Measurements from ENCODE around the gene ZNF598.
A peak's percentile ranks its signal among the peaks of the same experiment; 100 is the strongest.

ZNF598 gene

DNA sequence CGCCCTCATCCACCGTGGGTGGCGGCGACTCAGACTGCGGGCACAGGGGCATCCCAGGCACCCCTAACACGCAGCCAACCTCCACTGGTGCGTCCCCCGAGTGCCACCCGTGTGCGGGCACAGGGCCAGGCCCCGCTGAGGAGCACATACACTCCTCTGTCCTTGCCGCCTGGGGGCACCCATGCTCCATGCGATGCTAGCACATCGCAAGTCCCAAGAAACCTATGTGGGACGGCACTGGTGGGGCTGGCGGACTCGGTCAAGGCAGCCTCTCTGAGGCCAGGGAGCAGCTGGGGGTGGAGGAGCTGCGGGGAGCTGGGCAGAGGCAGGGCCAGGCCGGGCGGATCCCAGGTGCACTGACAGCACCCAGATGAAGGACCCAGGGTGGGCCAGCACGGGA, 4.0 kb downstream of the ZNF598 start:
- DNase-seq, result no peak

DNA sequence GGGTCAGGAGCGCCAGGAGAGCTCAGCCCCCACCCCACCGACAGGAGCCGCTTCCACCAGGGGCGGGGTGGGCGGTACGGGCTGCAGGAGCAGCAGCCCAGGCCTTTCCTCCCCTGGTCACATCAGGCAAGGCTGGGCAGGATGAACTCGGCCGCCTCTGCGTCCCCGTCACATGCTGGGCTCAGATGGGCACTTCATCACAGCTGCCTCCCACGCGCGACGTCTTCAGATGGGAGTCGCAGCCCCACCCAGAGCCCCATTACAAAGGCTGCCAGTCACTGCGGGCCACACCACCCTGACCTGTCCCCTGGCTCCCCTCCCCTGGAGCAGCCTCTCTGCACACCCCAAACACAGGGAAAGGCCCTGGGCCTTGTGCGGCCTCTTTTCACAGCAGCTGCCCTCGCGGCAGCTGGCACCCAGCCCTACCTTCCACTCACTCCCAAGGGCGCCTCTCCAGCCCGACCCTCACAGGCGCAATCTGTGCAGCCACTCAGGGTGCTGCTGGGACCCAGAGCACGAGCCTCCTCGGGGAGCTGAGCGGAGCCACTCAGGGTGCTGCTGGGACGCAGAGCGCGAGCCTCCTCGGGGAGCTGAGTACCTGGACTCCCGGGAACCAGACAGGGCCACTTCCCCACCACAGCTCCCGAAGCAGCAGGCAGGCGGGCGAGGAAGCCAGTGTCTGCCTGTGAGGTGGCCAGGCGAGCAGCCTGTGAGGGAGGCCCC, 4.7 kb downstream of the ZNF598 start:
- DNase-seq, result no peak

GRCh38 chr16:2003827-2004641, 5.6 kb downstream of the ZNF598 start:
- DNase-seq, result peak; percentile 92 to 93

DNA sequence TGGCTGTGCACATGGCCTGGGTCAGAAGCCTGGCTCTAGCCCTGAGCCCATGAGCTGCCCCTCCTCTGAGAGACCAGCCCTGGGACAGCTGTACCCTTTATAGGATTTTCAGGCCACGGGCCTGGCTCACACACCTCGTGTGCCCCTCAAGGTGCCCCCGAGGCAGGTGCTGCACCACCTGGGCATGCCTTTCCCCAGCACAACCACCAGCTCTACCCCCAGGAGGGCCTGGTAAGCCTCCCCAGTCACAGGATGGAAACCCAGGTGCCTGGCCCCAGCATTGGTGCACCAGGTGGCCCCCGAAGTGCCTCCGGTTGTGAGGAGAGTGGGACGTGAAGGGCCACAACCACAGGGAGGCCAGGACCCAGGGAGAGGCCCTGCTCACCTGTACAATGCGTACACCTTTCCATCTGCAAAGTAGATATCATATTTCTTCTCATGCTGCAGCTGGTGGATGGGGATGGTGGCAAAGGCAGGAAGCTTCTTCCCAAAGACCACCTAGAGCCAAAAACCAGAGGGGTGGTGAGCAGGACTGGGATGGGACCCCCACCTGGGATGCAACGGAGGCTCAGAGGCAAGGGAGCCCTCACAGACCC, 6.3 kb downstream of the ZNF598 start:
- DNase-seq, result no peak

DNA sequence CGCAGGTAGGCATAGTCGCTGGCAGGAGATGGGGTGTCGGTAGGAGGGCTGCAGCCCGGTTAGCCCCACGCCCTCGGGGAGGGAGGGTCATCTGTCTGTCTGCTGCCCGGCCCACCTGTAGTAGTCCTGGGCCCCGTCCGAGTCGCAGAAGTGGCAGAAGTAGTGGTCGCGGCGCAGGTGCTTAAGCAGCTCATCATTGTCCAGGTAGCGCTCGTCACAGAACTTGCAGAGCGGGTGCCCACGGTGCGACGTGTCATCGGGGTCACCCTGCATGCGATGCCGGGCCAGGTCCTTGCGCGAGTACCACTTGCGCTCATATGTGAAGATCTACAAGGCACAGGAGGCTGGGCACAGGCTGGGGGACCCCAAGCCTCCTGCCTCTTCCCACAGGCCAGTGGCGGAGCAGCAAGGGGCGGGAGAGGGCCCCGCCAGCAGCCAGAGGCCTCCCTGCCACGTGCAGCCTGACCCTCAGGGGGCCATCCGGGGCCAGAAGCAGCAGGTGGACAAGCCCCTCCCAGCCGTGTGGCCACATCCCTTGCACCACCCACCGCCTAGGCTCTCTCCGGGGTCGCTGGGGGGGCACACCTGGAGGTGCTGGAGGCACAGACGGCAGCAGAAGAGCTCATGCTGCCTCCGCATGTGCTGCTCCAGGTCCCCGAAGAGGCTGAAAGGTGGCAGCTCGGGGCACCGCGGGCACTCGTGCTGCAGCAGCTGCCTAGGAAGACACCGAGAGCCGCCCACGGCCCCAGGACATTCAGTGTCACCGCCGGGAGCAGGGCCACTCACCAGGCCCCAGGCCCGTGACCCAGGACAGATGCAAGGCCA, 7.0 kb downstream of the ZNF598 start:
- no peak for DNase-seq

DNA sequence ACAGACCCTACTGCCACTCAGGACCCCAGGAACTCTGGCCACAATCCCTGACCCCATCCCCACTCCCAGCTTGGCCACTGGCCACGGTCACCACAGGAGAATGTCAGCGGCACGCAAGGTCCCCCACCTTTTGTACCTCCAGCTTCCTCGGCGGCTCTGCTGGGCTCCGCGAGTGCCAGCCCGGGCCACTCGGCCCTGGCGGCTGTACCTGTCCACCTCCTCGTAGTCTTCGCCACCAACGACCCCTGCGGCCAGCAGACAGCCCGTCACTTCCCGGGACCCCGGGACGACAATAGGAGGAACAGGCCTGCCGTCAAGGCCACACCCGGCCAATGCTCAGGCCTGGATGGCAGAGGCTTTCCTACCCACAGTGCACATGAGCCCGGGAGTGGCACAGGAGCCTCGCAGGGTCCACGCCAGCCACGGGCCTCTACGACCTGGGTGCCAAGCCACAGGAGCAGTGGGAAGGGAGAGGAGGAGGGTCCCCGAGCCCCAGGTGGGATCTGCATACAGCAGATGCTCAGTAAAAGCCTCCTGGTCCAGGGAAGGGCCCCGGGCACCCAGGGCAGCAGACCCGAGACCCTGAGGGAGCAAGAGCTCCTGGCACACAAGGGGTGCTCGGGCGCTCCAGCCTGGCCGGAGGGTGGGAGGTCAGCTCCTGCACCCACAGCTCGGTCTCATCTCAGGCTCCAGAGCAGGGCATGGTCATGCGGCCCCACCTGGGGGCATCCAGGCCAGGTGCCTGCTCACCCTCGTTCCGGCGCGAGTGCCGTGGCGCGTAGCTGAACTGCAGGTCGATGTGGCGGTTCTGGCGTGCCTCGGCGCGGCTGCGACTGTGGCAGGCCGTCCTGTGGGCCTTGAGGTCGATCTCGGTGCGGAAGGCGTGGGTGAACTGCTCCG, 7.9 kb downstream of the ZNF598 start:
- no peak for DNase-seq

- DNase-seq, result no peak
These were observed 8.6 kb downstream of the ZNF598 start for GRCh38 chr16:2001035-2001434.

DNA sequence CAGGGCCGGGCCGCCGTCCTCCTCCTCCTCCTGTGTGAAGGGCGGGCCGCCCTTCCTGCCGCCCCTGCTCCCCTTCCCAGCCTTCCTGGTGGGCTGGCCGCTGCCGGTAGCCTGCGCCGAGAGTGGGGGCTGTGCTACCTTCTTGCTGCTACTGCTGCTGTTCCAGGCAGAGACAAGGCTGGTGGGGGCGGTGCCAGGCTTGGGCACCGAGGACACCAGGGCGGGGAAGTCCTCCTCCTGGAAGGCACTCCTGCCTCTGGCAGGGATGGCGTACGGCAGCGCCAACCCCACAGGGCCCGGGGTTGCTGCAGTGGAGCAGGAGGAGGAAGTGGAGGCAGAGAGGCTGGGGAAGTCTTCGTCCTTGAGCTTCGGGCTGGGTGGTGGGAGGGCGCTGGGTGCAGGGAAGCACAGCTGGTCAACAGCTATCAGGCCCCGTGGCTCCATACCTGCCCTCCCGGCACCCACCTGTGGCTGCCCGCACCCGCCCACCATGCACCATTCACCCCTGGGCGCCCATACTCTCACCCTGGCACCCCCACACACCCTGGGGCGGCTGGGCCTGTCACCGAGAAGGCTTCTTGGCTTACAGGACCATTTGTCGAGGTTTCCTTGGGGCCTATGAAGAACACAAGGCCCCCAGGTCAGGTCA, 9.6 kb downstream of the ZNF598 start:
- no peak for DNase-seq

DNA sequence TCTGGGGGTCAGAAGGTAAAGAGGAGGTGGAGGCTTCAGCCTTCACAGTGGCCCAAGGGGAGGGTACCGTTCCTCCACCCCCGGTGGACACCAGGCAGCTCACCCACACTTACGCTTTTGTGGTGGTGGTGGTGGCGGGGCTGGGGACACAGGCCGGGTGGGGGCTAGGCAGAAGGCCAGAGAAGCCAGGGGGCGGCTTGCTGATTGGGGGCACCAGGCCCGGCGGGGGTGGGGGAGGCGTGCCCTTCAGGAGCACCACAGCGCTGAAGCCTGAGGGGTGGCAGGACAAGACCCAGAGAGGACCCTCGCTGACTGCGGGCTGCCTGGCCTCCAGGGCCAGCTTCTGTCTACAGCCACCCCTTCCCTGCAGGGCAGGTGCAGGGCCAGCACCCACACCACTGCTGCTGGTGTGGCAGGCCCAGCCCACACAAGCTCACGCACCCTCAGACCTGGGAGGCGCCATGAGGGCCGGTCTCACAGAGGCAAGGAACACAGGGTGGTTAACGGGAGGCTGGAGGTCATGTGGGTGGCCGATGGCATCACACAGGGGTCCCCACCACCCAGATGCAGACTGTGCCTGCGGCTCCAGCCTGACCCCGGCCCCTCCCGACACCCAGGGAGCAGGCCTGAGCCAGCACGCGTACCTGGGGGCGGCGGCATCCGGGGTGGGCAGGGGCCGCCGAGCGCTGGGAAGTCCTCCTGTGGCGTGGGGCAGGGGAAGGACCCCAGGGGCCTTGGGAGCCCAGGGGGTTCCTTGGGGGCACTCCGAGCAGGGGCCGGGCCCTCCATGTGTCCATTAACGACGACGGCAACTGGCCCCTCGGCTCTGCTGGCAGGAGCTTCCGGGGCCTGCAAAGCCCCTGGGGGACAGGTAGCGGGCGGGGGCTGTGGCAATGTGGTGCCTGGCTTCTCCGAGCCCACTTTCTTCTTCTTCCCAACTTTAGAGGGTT, 10.5 kb downstream of the ZNF598 start:
- no peak for DNase-seq

- no peak for DNase-seq
These were observed 11.2 kb downstream of the ZNF598 start for GRCh38 chr16:1998360-1998835.

- no peak for DNase-seq
These were observed 11.9 kb downstream of the ZNF598 start for GRCh38 chr16:1997494-1998359.

- DNase-seq, result no peak
These were observed 15.9 kb downstream of the ZNF598 start for GRCh38 chr16:1993731-1994131.

GRCh38 chr16:1992704-1993317, 16.8 kb downstream of the ZNF598 start:
- no peak for DNase-seq

GRCh38 chr16:1991948-1992703, 17.5 kb downstream of the ZNF598 start:
- peak; percentile 96 to 97 for DNase-seq

GRCh38 chr16:1991588-1991947, 18.1 kb downstream of the ZNF598 start:
- DNase-seq, result no peak

DNA sequence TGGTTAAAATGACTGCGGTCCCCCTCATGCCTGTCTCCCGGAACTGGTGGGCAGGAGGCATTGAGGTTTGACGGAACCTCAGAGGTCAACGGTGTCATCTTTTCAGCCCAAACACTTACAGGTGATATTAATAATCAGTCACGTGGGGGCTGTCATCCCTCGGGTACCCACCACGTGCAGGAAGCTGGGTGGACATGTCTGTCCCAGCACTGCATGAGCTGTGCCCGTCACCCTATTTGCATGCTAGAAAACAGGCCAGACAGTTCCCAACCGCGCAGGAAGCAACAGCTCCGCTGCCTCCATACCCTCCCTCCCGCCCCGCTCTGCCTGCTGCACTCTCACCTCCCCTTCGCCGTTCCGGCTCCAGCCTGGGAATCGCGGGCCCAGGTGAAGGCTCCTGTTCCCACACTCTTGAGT, 18.5 kb downstream of the ZNF598 start:
- peak in 1 of 2 experiments; percentile 61 for DNase-seq

DNA sequence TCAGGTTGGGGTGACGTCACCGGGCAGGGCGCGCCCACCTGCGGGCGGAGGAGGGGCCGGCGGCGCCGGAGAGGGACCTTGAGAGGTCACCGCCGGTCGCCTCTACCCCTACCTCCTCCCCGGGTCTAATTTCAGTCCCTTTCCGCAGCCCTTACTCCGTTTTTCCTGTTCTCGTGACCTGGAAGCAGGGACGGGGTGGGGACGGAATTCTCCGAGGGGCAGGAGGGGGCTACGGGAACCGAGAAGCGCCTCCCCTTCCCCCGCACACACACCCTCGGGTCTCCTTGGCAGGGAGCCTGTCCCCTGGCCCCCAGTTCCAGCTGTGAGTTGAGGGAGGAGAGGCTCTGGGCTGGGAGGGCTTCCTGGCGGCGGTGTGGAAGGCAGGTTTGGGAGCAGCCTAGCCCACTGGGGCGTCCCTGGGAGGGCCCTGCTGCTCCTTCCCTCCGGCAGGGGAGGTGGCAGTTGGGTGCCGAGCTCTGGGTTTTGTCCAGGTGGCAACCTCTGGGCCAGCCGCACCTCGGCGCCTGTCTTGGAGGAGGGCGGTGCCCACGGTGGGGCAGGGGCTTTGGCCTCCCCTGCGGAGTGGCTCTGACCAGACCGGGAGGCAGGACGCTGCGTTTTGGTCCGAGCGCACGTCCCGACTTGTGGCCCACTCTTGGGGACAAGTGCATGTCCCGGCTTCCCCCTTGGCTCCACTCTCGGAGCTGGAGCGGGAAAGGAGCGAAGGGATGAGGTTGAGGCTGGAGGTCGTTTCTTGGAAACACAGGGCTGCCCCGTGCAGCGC, 19.1 kb downstream of the ZNF598 start:
- DNase-seq, result peak in 1 of 2 experiments; percentile 55
